Epithelial cell of proximal tubule (primary cell): ENCODE measurements around the gene FAM234B. TPM values are rescaled to one million over a fixed set of nuclear protein-coding genes. Genes with fewer than 3 reads are reported as not detected.
"Not testable (repeated sequence)": the region's sequence is repeated elsewhere in the genome, so short reads cannot be mapped to it uniquely, and the experiment has no call there.

ENCODE experiments used
- DNase-seq: peaks from one replicate; pipeline ENCODE4 v3.0.0-alpha.2; 2011; ENCODE audit warnings: low read depth
- H3K4me3 ChIP-seq: 2 replicates; pipeline ENCODE4 v1.5.1; 2011; ENCODE audit warnings: low read depth, mild to moderate bottlenecking, low read length
- CTCF ChIP-seq: conservative IDR thresholded peaks from 2 replicates; pipeline ENCODE4 v1.5.1; 2012; ENCODE audit warnings: low read depth, mild to moderate bottlenecking, low read length
- total RNA-seq: library from RNA; depleted of rRNA; stranded (reverse); fragments of >200 nt; gene quantifications from 2 replicates; pipeline ENCODE4 v1.2.3, GENCODE V29; 2015

Gene FAM234B
- total RNA-seq, 1 donor from 2014 or later: 3.8 TPM

GRCh38 chr12:13046964-13047363, 2.8 kb downstream of the FAM234B start:
- no peak for TF ChIP-seq CTCF
- no peak for DNase-seq

GRCh38 chr12:13049816-13050215, 5.6 kb downstream of the FAM234B start:
- no peak for DNase-seq
- no peak for TF ChIP-seq CTCF
- H3K4me3 ChIP-seq: no peak overlapping the region

More at GRCh38 chr12:13046964-13047363, 2.8 kb downstream of the FAM234B start:
- no peak overlapping the region for H3K4me3 ChIP-seq

GRCh38 chr12:13052421-13052820, 8.2 kb downstream of the FAM234B start:
- H3K4me3 ChIP-seq: no peak overlapping the region
- no peak for DNase-seq
- TF ChIP-seq CTCF: no peak

GRCh38 chr12:13053617-13054016, 9.4 kb downstream of the FAM234B start:
- DNase-seq, H3K4me3 ChIP-seq: not testable (repeated sequence)

DNA sequence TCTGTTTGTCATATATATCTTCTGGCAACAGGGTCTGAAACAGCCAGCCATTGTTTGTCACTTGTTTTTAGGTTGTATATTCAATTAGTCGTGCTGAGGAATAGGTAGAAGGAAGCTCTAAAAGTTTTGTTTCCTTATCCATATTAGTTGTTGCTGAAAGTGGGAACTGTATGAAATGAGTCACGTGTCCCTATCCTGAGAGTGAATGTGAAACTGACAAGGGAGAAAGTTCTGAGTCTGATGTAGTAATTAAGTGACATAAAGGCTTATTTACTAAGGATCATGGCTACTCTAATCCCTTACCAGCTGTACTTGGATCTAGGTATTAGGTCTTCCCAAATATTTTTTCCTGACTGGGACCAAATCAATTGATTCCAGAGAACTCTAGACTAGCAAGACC, 16.4 kb downstream of the FAM234B start:
- DNase-seq: no peak
- H3K4me3 ChIP-seq: no peak overlapping the region
- TF ChIP-seq CTCF: no peak

GRCh38 chr12:13061377-13061776, 17.2 kb downstream of the FAM234B start:
- DNase-seq: no peak
- H3K4me3 ChIP-seq: no peak overlapping the region

DNA sequence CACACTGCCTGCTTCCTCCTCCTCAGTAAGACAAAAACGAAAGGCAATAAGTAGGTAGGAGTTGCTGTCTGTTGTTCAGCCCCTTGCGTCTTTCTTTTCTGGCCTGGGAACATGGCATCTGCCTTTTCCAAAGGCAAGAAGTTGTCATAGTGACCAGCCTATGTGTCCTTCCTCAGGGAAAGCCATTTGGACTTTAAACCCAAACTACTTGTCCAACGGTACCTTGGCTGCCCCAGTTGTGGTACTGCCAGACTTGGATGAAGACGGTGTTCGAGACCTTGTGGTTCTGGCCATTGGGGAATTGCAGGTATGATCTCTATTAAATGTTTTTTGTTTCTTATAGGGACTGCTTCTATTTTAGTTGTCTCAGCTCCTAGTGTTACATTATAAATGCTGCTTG, 18.5 kb downstream of the FAM234B start:
- no peak for TF ChIP-seq CTCF
- H3K4me3 ChIP-seq: no peak overlapping the region
- DNase-seq: no peak

More at GRCh38 chr12:13061377-13061776, 17.2 kb downstream of the FAM234B start:
- TF ChIP-seq CTCF: no peak

DNA sequence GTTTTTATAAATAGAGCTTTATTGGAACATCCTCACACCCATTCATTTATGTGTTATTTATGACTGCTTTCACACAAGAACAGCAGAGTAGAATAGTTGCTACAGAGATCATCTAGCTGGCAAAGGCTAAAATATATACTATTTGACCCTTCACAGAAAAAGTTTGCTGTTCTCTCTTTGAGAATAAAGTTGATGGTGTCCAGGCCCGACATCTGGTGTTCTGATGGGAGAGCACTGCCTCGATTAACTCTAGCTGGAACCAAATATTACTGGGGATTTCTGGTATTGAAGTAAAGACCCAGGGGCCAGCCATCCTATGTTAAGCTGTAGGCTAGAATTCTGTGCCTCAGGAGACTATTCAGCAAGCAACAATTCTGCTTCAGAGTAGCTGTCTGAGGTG, 21.8 kb downstream of the FAM234B start:
- H3K4me3 ChIP-seq: no peak overlapping the region
- TF ChIP-seq CTCF: no peak
- no peak for DNase-seq
